Measurements from ENCODE around the gene FAM184B. TPM values are rescaled to one million over a fixed set of nuclear protein-coding genes. Genes with fewer than 3 reads are reported as not detected.
A peak's percentile ranks its signal among the peaks of the same experiment; 100 is the strongest.

FAM184B gene
- under 1 TPM in 3 of 4 donors, not detected in 1; 0.11 to 0.53 (median 0.49) TPM for total RNA-seq

- ATAC-seq = peak; percentile 36 to 40
- intact Hi-C loops (cut with DNase I; ENCODE audit: low total_unique reads) = no loop called here
- Histone ChIP-seq H3K36me3 (no peaks in the 10 kb centered on the region), H3K27me3 (peaks cover 0 to 12% (median 6%) of the 10 kb centered on the region in 3 donors), H3K4me1 (peaks cover 12 to 26% of the 10 kb centered on the region in 2 donors), H3K27ac (peak within 1 kb of the TSS; percentile 14 to 59 (median 46)), H3K4me3 (peak within 1 kb of the TSS; percentile 52 to 67 (median 62)), H3K9me3 (no peaks in the 10 kb centered on the region)
- in situ Hi-C loops (cut with MboI; ENCODE audit: low sequenced_read_pairs in 4 of 4) = no loop called here
- no peak for DNase-seq
- TF ChIP-seq, protein P1, sequence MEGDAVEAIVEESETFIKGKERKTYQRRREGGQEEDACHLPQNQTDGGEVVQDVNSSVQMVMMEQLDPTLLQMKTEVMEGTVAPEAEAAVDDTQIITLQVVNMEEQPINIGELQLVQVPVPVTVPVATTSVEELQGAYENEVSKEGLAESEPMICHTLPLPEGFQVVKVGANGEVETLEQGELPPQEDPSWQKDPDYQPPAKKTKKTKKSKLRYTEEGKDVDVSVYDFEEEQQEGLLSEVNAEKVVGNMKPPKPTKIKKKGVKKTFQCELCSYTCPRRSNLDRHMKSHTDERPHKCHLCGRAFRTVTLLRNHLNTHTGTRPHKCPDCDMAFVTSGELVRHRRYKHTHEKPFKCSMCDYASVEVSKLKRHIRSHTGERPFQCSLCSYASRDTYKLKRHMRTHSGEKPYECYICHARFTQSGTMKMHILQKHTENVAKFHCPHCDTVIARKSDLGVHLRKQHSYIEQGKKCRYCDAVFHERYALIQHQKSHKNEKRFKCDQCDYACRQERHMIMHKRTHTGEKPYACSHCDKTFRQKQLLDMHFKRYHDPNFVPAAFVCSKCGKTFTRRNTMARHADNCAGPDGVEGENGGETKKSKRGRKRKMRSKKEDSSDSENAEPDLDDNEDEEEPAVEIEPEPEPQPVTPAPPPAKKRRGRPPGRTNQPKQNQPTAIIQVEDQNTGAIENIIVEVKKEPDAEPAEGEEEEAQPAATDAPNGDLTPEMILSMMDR (IDR thresholded peaks at IDR 0.05 in 4 of 5, conservative IDR thresholded peaks at IDR 0.05 in 1 of 5) = no peak
- TF ChIP-seq POLR2A (IDR thresholded peaks at IDR 0.05) = no peak
These were observed at the start of gene FAM184B for GRCh38 chr4:17781300-17782287. FAM184B (minus strand) TSS chr4:17781621; CDS start chr4:17781299, 322 bp downstream.

- H3K27me3 ChIP-seq = no peaks in the 10 kb centered on the region
- in situ Hi-C loops (cut with MboI; ENCODE audit: low sequenced_read_pairs in 4 of 4) = loop anchor here in 3 of 4 donors (25.0 kb wide), 3 partner anchors 188 to 763 kb away; partner anchors contain the start of gene LCORL (in 2 of the 3)
- DNase-seq (no peak), ATAC-seq (no peak)
- no peaks in the 10 kb centered on the region for H3K36me3 ChIP-seq
- intact Hi-C loops (cut with DNase I; ENCODE audit: low total_unique reads) = no loop called here
- TF ChIP-seq, protein P1 (IDR thresholded peaks at IDR 0.05 in 4 of 5, conservative IDR thresholded peaks at IDR 0.05 in 1 of 5) = no peak
- no peak for TF ChIP-seq POLR2A (IDR thresholded peaks at IDR 0.05)
- H3K9me3 ChIP-seq = no peaks in the 10 kb centered on the region
- no peak overlapping the region for H3K27ac ChIP-seq
- H3K4me3 ChIP-seq = no peak overlapping the region
- H3K4me1 ChIP-seq = no peaks in the 10 kb centered on the region
These were observed 42.6 kb upstream of the FAM184B start for GRCh38 chr4:17823871-17824669.

DNA sequence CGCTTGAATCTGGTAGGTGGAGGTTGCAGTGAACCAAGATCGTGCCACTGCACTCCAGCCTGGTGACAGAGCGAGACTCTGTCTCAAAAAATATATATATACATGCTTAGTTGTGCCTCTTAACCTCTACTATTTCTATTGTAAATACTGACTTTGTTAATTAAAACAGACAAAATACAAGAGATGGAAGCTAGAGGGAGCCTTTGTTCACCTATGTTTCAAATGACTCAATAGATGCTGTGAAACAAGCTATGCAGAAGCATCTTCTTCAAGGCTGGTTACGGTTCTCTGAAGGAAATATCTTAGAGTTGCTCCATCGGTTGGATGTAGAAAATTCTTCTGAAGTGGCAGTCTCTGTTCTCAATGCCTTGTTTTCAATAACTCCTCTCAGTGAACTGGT is 35.6 kb upstream of the FAM184B start:
- peak; percentile 41 to 42 for ATAC-seq
- no peak for TF ChIP-seq POLR2A (IDR thresholded peaks at IDR 0.05)
- TF ChIP-seq, protein P1 (IDR thresholded peaks at IDR 0.05 in 4 of 5, conservative IDR thresholded peaks at IDR 0.05 in 1 of 5) = peak in 4 of 5 experiments; percentile 26 to 54 (median 38)
- Histone ChIP-seq H3K9me3 (no peaks in the 10 kb centered on the region), H3K4me1 (no peaks in the 10 kb centered on the region), H3K27me3 (no peaks in the 10 kb centered on the region), H3K36me3 (no peaks in the 10 kb centered on the region), H3K4me3 (no peak overlapping the region), H3K27ac (no peak overlapping the region)
- intact Hi-C loops (cut with DNase I; ENCODE audit: low total_unique reads) (no loop called here), in situ Hi-C loops (cut with MboI; ENCODE audit: low sequenced_read_pairs in 4 of 4) (loop anchor here (5.0 to 25.0 kb wide), 5 partner anchors 195 to 778 kb away; partner anchors contain the start of gene LCORL (in 2 of the 4))
- DNase-seq = no peak

GRCh38 chr4:17816142-17816541 is 34.7 kb upstream of the FAM184B start:
- H3K27me3 ChIP-seq = no peaks in the 10 kb centered on the region
- no peak overlapping the region for H3K4me3 ChIP-seq
- peaks cover 6 to 7% of the 10 kb centered on the region in 2 donors for H3K4me1 ChIP-seq
- H3K9me3 ChIP-seq = no peaks in the 10 kb centered on the region
- no peak for ATAC-seq
- H3K36me3 ChIP-seq = no peaks in the 10 kb centered on the region
- intact Hi-C loops (cut with DNase I; ENCODE audit: low total_unique reads) (no loop called here), in situ Hi-C loops (cut with MboI; ENCODE audit: low sequenced_read_pairs in 4 of 4) (loop anchor here (5.0 to 25.0 kb wide), 5 partner anchors 196 to 779 kb away; partner anchors contain the start of gene LCORL (in 2 of the 4))
- no peak overlapping the region for H3K27ac ChIP-seq
- TF ChIP-seq POLR2A (IDR thresholded peaks at IDR 0.05) = no peak
- TF ChIP-seq, protein P1 (IDR thresholded peaks at IDR 0.05 in 4 of 5, conservative IDR thresholded peaks at IDR 0.05 in 1 of 5) = no peak
- DNase-seq = no peak

Data from gastrocnemius medialis (tissue), 4 donors.